ENCODE measurements around the gene PTCD1. TPM values are rescaled to one million over a fixed set of nuclear protein-coding genes. Genes with fewer than 3 reads are reported as not detected.

PTCD1 gene
- total RNA-seq, 4 donors from 2014 or later: 5.7 to 12.7 (median 6.6) TPM

GRCh38 chr7:99397297-99397983 is 41.2 kb downstream of the PTCD1 start:
- DNase-seq: no peak
- H3K4me1 ChIP-seq: peaks cover 11 to 15% (median 14%) of the 10 kb centered on the region in 3 donors
- no peak overlapping the region for H3K4me3 ChIP-seq
- no peaks in the 10 kb centered on the region for H3K9me3 ChIP-seq
- TF ChIP-seq POLR2A (IDR thresholded peaks at IDR 0.05): no peak
- peaks cover 32 to 89% (median 43%) of the 10 kb centered on the region in 3 donors for H3K36me3 ChIP-seq
- no peaks in the 10 kb centered on the region for H3K27me3 ChIP-seq
- H3K27ac ChIP-seq: no peak overlapping the region
- 70 to 72% methylated on average over 16 to 17 of the region's 18 CpGs for WGBS, 2 donors
- intact Hi-C loops (cut with DNase I): no loop called here

GRCh38 chr7:99396418-99397296 is 41.9 kb downstream of the PTCD1 start:
- no peaks in the 10 kb centered on the region for H3K9me3 ChIP-seq
- peaks cover 32 to 86% (median 43%) of the 10 kb centered on the region in 3 donors for H3K36me3 ChIP-seq
- TF ChIP-seq POLR2A (IDR thresholded peaks at IDR 0.05): no peak
- intact Hi-C loops (cut with DNase I): no loop called here
- H3K27ac ChIP-seq: no peak overlapping the region
- H3K4me3 ChIP-seq: no peak overlapping the region
- no peak for DNase-seq
- no peaks in the 10 kb centered on the region for H3K27me3 ChIP-seq
- H3K4me1 ChIP-seq: peaks cover 16 to 23% (median 20%) of the 10 kb centered on the region in 3 donors
- WGBS, 2 donors: 63 to 74% methylated on average over 5 to 19 of the region's 21 CpGs

- Histone ChIP-seq H3K27me3 (no peaks in the 10 kb centered on the region), H3K36me3 (peaks cover 35 to 86% (median 47%) of the 10 kb centered on the region in 3 donors), H3K4me1 (peaks cover 16 to 24% (median 20%) of the 10 kb centered on the region in 3 donors), H3K4me3 (no peak overlapping the region), H3K9me3 (no peaks in the 10 kb centered on the region), H3K27ac (peak overlapping the region in 1 of 4 donors; percentile 25)
- WGBS, 2 donors: 55 to 65% methylated on average over 5 to 10 of the region's 14 CpGs
- no peak for TF ChIP-seq CTCF (IDR thresholded peaks at IDR 0.05)
- TF ChIP-seq POLR2A (IDR thresholded peaks at IDR 0.05): no peak
- intact Hi-C loops (cut with DNase I): no loop called here
- DNase-seq: no peak
These were observed 42.8 kb downstream of the PTCD1 start for GRCh38 chr7:99395616-99396327.

GRCh38 chr7:99394188-99394502 is 44.5 kb downstream of the PTCD1 start:
- 80% methylated on average over 1 of the region's 4 CpGs; no CpG with 5 or more reads in 1 of the 2 donors for WGBS, 2 donors
- Histone ChIP-seq H3K27me3 (no peaks in the 10 kb centered on the region), H3K4me3 (no peak overlapping the region), H3K27ac (peak overlapping the region in 1 of 4 donors; percentile 89), H3K9me3 (no peaks in the 10 kb centered on the region), H3K4me1 (peaks cover 16 to 24% (median 20%) of the 10 kb centered on the region in 3 donors), H3K36me3 (peaks cover 18 to 86% (median 45%) of the 10 kb centered on the region in 3 donors)
- TF ChIP-seq CTCF (IDR thresholded peaks at IDR 0.05) (no peak), POLR2A (IDR thresholded peaks at IDR 0.05) (no peak)
- DNase-seq: no peak
- intact Hi-C loops (cut with DNase I): no loop called here

GRCh38 chr7:99393355-99394187 is 45.0 kb downstream of the PTCD1 start:
- intact Hi-C loops (cut with DNase I): no loop called here
- H3K4me1 ChIP-seq: peaks cover 16 to 24% (median 20%) of the 10 kb centered on the region in 3 donors
- H3K4me3 ChIP-seq: peak overlapping the region; percentile 47 to 73 (median 62)
- no peaks in the 10 kb centered on the region for H3K27me3 ChIP-seq
- TF ChIP-seq CTCF (IDR thresholded peaks at IDR 0.05) (no peak), POLR2A (IDR thresholded peaks at IDR 0.05) (no peak)
- H3K36me3 ChIP-seq: peaks cover 13 to 86% (median 45%) of the 10 kb centered on the region in 3 donors
- no peak for DNase-seq
- peak overlapping the region; percentile 80 to 89 (median 86) for H3K27ac ChIP-seq
- WGBS, 2 donors: 52 to 69% methylated on average over 13 to 14 of the region's 30 CpGs
- no peaks in the 10 kb centered on the region for H3K9me3 ChIP-seq
